H1 (cell line): ENCODE data around the gene LILRB3.

Source experiments
- CBX5 ChIP-seq: fragments of 300-800, 300-1000 bp; sonication (generic); IDR thresholded peaks from 2 replicates; pipeline ENCODE4 v1.7.1; 2016; ENCODE audit warnings: antibody characterized with exemption, low read length, low read depth
- CBX8 ChIP-seq: fragments of 300-800, 300-1000 bp; sonication (generic); IDR thresholded peaks from 2 replicates; pipeline ENCODE4 v1.7.1; 2016; ENCODE audit warnings: low read depth, low read length, borderline replicate concordance
- MAFK ChIP-seq: IDR thresholded peaks from 2 replicates; pipeline ENCODE4 v1.6.1; 2012; ENCODE audit warnings: low read depth, mild to moderate bottlenecking, improper control_type of control experiment, low read length
- PHF8 ChIP-seq: fragments of 200-600 bp; sonication (generic); conservative IDR thresholded peaks from 2 replicates; pipeline ENCODE4 v1.7.1; 2012; ENCODE audit warnings: low read depth, mild to moderate bottlenecking, inconsistent platforms, low read length, moderate library complexity
- POLR2A ChIP-seq, 2 experiments: IDR thresholded peaks; 1 replicate in 1 of 2; 2 replicates in 1 of 2; pipeline ENCODE4 v1.6.1; 2011; ENCODE audit warnings: low read depth in 2 of 2, low read length in 2 of 2, mild to moderate bottlenecking in 2 of 2; ENCODE audit errors: control extremely low read depth in 1 of 2
- POLR2AphosphoS5 ChIP-seq: IDR thresholded peaks from 2 replicates; pipeline ENCODE4 v1.6.1; 2011; ENCODE audit warnings: low read depth, low read length
- RAD21 ChIP-seq, 2 experiments: IDR thresholded peaks in 1 of 2; conservative IDR thresholded peaks in 1 of 2; 2 replicates each; pipeline ENCODE4 v1.6.1; 2011; ENCODE audit warnings: low read depth in 2 of 2, low read length in 2 of 2, improper control_type of control experiment in 1 of 2, inconsistent platforms in 1 of 2, mild to moderate bottlenecking in 1 of 2, moderate library complexity in 1 of 2
- TF ChIP-seq, protein P1 (sequence below): IDR thresholded peaks from 2 replicates; pipeline ENCODE4 v1.6.1; 2012; ENCODE audit warnings: low read length, inconsistent platforms
- TF ChIP-seq, protein P2 (sequence below): IDR thresholded peaks from 2 replicates; pipeline ENCODE4 v1.6.1; 2011; ENCODE audit warnings: low read length, improper control_type of control experiment

DNA sequence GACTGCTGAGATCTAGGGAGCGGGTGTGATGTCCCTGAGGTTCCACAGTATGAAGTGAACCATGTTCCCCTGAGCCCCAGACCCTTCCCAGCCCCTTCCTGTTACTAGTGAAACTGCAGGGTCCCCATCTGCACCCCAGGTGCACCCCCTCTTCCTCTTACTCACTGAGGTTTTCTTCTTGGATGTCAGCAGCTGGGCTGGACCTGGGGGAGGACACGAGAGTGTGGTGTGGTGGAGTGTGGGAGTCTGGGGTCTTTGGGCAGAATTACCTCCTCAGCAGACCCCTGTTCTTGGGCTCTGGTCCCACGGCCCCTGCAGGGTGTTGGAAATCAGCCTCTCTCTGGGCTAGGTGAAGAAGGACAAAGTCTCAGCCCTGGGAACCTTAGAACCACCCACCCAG, 23.1 kb upstream of the LILRB3 start:
- TF ChIP-seq POLR2A (IDR thresholded peaks at IDR 0.05; ENCODE audit: control extremely low read depth in 1 of 2, low read depth in 2 of 2, low read length in 2 of 2) = no peak
- TF ChIP-seq POLR2AphosphoS5 = no peak
- TF ChIP-seq CBX8 = no peak
- no peak for TF ChIP-seq MAFK
- TF ChIP-seq CBX5 = no peak
- TF ChIP-seq, protein P1, sequence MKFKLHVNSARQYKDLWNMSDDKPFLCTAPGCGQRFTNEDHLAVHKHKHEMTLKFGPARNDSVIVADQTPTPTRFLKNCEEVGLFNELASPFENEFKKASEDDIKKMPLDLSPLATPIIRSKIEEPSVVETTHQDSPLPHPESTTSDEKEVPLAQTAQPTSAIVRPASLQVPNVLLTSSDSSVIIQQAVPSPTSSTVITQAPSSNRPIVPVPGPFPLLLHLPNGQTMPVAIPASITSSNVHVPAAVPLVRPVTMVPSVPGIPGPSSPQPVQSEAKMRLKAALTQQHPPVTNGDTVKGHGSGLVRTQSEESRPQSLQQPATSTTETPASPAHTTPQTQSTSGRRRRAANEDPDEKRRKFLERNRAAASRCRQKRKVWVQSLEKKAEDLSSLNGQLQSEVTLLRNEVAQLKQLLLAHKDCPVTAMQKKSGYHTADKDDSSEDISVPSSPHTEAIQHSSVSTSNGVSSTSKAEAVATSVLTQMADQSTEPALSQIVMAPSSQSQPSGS = no peak
- no peak for TF ChIP-seq PHF8
- TF ChIP-seq, protein P2, sequence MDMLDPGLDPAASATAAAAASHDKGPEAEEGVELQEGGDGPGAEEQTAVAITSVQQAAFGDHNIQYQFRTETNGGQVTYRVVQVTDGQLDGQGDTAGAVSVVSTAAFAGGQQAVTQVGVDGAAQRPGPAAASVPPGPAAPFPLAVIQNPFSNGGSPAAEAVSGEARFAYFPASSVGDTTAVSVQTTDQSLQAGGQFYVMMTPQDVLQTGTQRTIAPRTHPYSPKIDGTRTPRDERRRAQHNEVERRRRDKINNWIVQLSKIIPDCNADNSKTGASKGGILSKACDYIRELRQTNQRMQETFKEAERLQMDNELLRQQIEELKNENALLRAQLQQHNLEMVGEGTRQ = no peak
- no peak for TF ChIP-seq RAD21 (IDR thresholded peaks at IDR 0.05 in 1 of 2, conservative IDR thresholded peaks at IDR 0.05 in 1 of 2; ENCODE audit: low read depth in 2 of 2, low read length in 2 of 2)
